Smooth muscle cell (in vitro differentiated cells): Measurements from ENCODE around the gene MAP3K19. TPM values are rescaled to one million over a fixed set of nuclear protein-coding genes. Genes with fewer than 3 reads are reported as not detected.

Source experiments
- DNase-seq: peaks from one replicate; lab custom pipeline; 2025; ENCODE audit not compliant: unreplicated experiment; lab: John Stamatoyannopoulos, UW
- H2AFZ ChIP-seq: fragments of 200-600 bp; sonication (generic); 2 replicates; pipeline ENCODE4 v1.6.0; 2016; ENCODE audit warnings: antibody characterized with exemption, low read depth, mild to moderate bottlenecking
- H3F3A ChIP-seq: fragments of 200-600 bp; sonication (generic); 2 replicates; pipeline ENCODE4 v1.6.0; 2017; ENCODE audit warnings: antibody characterized with exemption, low read depth
- H3K27ac ChIP-seq: fragments of 200-600 bp; sonication (generic); 2 replicates; pipeline ENCODE4 v1.5.1; 2016; ENCODE audit warnings: low read depth, mild to moderate bottlenecking
- H3K27me3 ChIP-seq: fragments of 200-600 bp; sonication (generic); 2 replicates; pipeline ENCODE4 v1.6.1; 2016; ENCODE audit warnings: low read depth, mild to moderate bottlenecking
- H3K36me3 ChIP-seq: fragments of 200-600 bp; sonication (generic); 2 replicates; pipeline ENCODE4 v1.5.1; 2016; ENCODE audit warnings: low read depth
- H3K4me1 ChIP-seq: fragments of 200-600 bp; sonication (generic); 2 replicates; pipeline ENCODE4 v1.5.1; 2016; ENCODE audit warnings: low read depth
- H3K4me2 ChIP-seq: fragments of 200-600 bp; sonication (generic); 2 replicates; pipeline ENCODE4 v1.6.0; 2016; ENCODE audit warnings: mild to moderate bottlenecking
- H3K4me3 ChIP-seq: fragments of 200-600 bp; sonication (generic); 2 replicates; pipeline ENCODE4 v1.5.1; 2016; ENCODE audit warnings: mild to moderate bottlenecking
- H3K79me2 ChIP-seq: fragments of 200-600 bp; sonication (generic); 2 replicates; pipeline ENCODE4 v1.6.0; 2016; ENCODE audit warnings: low read depth, mild to moderate bottlenecking
- H3K9ac ChIP-seq: fragments of 200-600 bp; sonication (generic); 2 replicates; pipeline ENCODE4 v1.6.0; 2016; ENCODE audit warnings: low read depth
- H3K9me3 ChIP-seq: fragments of 200-600 bp; sonication (generic); replicated peaks from 2 replicates; pipeline ENCODE4 v1.5.1; 2016; ENCODE audit warnings: low read depth
- H4K20me1 ChIP-seq: fragments of 200-600 bp; sonication (generic); 2 replicates; pipeline ENCODE4 v1.6.0; 2016; ENCODE audit warnings: low read depth
- CTCF ChIP-seq: fragments of 200-600 bp; sonication (generic); IDR thresholded peaks from 2 replicates; pipeline ENCODE4 v1.5.1; 2017; ENCODE audit warnings: borderline replicate concordance, mild to moderate bottlenecking, antibody characterized with exemption; ENCODE audit not compliant: insufficient read depth, poor library complexity, severe bottlenecking
- WGBS: methylation state at CpG from one replicate; pipeline ENCODE4 v1.1.7; 2016; ENCODE audit warnings: low lambda C conversion rate; 5-methylcytosine and 5-hydroxymethylcytosine counted together
- polyA plus RNA-seq: library from polyadenylated mRNA; unstranded; fragments of >200 nt; fragmentation: Nextera tagmentation; extraction: Ambion mirVana; gene quantifications from 2 replicates; pipeline ENCODE4 v1.2.1, GENCODE V29; 2016
- total RNA-seq: library from RNA; depleted of rRNA; stranded (reverse); fragments of >200 nt; gene quantifications from 2 replicates; pipeline ENCODE4 v1.2.3, GENCODE V29; 2014

Gene MAP3K19
- not detected in 2 replicates for total RNA-seq
- polyA plus RNA-seq = 0.14 TPM in 1 of 2 replicates, not detected in the other

DNA sequence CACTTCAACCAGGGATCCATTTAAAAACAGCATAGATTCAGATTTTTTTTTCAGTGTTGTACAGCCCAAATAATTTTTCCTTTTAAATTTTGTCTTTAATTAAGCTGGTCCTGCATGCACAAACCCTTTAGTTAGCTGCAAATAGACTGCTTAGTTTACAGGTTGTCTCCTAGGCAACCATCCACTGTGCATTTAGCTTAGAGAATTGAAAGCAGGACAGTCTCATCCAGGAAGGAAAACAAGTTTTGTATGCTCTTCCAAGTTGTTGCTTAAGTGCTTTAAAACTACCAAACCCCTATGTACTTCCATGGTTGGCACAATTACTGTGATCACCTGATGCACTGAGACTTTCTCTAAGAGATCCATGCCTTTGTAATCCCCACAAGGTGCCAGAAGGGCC is at the start of gene MAP3K19:
MAP3K19 (minus strand) TSS at position 148 of the 400 bp plus-strand sequence. CDS start 22,800 bp downstream, outside the sequence.
- Histone ChIP-seq H3K27me3 (no peaks in the 10 kb centered on the region), H3K4me3 (no peak within 1 kb of the TSS), H3K36me3 (no peaks in the 10 kb centered on the region), H3K79me2 (no peaks in the 10 kb centered on the region), H4K20me1 (no peaks in the 10 kb centered on the region), H3K27ac (no peak within 1 kb of the TSS), H3K9ac (no peak within 1 kb of the TSS), H3F3A (no peaks in the 10 kb centered on the region), H3K4me1 (peaks cover 9% of the 10 kb centered on the region), H3K9me3 (no peaks in the 10 kb centered on the region), H2AFZ (no peak within 1 kb of the TSS), H3K4me2 (no peak within 1 kb of the TSS)
- DNase-seq = no peak
- no peak for TF ChIP-seq CTCF

DNA sequence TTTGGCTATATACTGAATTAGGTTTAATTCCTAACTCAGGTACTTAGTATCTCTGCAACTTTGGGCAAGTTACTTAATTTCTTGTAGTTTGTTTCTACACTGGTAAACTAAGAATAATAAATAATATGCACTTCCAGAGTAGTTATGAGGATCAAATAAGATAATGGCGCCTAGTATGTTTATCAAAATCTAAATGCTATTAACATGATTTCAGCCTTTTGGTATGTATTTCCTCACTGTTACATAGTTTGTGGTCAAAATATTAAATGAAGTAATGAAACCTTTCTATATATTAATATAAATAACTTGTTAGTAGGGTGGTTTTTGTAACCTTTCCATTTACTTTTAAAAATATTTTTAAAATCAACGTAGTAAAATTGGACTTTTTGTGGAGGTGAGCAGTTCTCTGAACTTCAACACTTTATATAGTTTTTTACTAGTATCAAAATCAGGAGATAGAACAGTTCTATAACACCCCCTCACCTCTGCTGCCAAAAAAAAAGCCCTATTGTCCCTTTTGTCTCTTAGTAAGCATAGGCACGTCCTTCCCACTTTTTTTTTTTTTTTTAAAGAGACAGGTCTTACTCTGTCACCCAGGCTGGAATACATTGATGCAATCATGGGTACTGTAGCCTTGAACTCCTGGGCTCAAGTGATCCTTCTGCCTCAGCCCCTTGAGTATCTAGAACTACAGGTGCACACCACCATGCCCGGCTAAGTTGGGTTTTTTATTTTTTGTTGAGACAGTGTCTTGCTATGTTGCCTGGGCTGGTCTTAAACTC is 49.6 kb upstream of the MAP3K19 start:
- Histone ChIP-seq H2AFZ (no peak overlapping the region), H3K9me3 (no peaks in the 10 kb centered on the region), H3K4me2 (no peak overlapping the region), H3K4me3 (no peak overlapping the region), H3K27me3 (no peaks in the 10 kb centered on the region), H3K36me3 (no peaks in the 10 kb centered on the region), H3K79me2 (peaks cover 4% of the 10 kb centered on the region), H3F3A (no peaks in the 10 kb centered on the region), H3K9ac (no peak overlapping the region), H3K27ac (no peak overlapping the region), H3K4me1 (no peaks in the 10 kb centered on the region), H4K20me1 (peaks cover 59% of the 10 kb centered on the region)
- WGBS = 90% methylated on average over 4 of the region's 4 CpGs
- no peak for DNase-seq
- TF ChIP-seq CTCF = no peak

DNA sequence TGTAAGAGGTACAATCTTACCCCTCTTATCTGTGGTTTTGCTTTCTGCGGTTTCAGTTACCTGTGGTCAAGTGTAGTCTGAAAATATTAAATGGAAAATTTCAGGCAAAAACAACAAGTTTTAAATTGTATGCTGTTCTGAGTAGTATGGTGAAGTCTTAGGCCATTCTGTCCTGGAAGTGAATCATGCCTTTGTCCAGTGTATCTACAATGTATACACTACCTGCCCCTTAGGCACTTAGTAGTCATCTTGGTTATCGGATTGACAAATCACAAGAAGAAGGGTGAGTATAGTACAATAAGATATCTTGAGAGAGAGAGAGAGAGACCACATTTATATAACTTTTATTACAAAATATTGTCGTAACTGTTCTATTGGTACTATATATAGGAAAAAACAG is 48.3 kb upstream of the MAP3K19 start:
- H2AFZ ChIP-seq = no peak overlapping the region
- peaks cover 4% of the 10 kb centered on the region for H3F3A ChIP-seq
- no peaks in the 10 kb centered on the region for H3K9me3 ChIP-seq
- no peak overlapping the region for H3K4me2 ChIP-seq
- H4K20me1 ChIP-seq = peaks cover 68% of the 10 kb centered on the region
- no peak overlapping the region for H3K27ac ChIP-seq
- no peaks in the 10 kb centered on the region for H3K4me1 ChIP-seq
- DNase-seq = no peak
- 92% methylated on average over 3 of the region's 3 CpGs for WGBS
- peaks cover 8% of the 10 kb centered on the region for H3K79me2 ChIP-seq
- no peak overlapping the region for H3K4me3 ChIP-seq
- H3K36me3 ChIP-seq = no peaks in the 10 kb centered on the region
- H3K9ac ChIP-seq = no peak overlapping the region
- TF ChIP-seq CTCF = no peak
- H3K27me3 ChIP-seq = no peaks in the 10 kb centered on the region

GRCh38 chr2:135094508-135094907 is 47.3 kb upstream of the MAP3K19 start:
- H3K79me2 ChIP-seq = peaks cover 17% of the 10 kb centered on the region
- H4K20me1 ChIP-seq = peaks cover 65% of the 10 kb centered on the region
- no peaks in the 10 kb centered on the region for H3K27me3 ChIP-seq
- TF ChIP-seq CTCF = no peak
- H2AFZ ChIP-seq = no peak overlapping the region
- H3F3A ChIP-seq = peaks cover 4% of the 10 kb centered on the region
- no peaks in the 10 kb centered on the region for H3K4me1 ChIP-seq
- no peaks in the 10 kb centered on the region for H3K9me3 ChIP-seq
- no peaks in the 10 kb centered on the region for H3K36me3 ChIP-seq
- no peak overlapping the region for H3K4me3 ChIP-seq
- H3K4me2 ChIP-seq = no peak overlapping the region
- H3K27ac ChIP-seq = no peak overlapping the region
- H3K9ac ChIP-seq = no peak overlapping the region
- DNase-seq = no peak
- WGBS = 26% methylated on average over 2 of the region's 2 CpGs
